Spleen (tissue), 7 donors: ENCODE data around the gene NELL2.

Source experiments
- CTCF ChIP-seq, 11 experiments: fragments of 200-600 bp in 7 of 11; fragments of 450-650 bp in 4 of 11; sonication (generic) in 4 of 11; IDR thresholded peaks in 8 of 11; conservative IDR thresholded peaks in 3 of 11; 1 replicate in 7 of 11; 2 replicates in 4 of 11; pipeline versions ENCODE4 v1.4.0 to v1.8.0; 2016 to 2021; ENCODE audit warnings: antibody characterized with exemption in 11 of 11, inconsistent platforms in 4 of 11, mild to moderate bottlenecking in 1 of 11
- POLR2A ChIP-seq, 3 donors: fragments of 450-650 bp; IDR thresholded peaks; one replicate each; pipeline ENCODE4 v1.5.1; 2017; ENCODE audit warnings: antibody characterized with exemption in 3 of 3, mild to moderate bottlenecking in 1 of 3
- POLR2AphosphoS5 ChIP-seq, 3 donors: sonication (generic); formaldehyde crosslinking; IDR thresholded peaks; one replicate each; pipeline ENCODE4 v1.5.1; 2017; ENCODE audit warnings: antibody characterized with exemption in 3 of 3
- donor health status: DM: no; HTN: no; CAD: no; lungs with moderate emphysema.
- donor health status: DM: no; HTN: no; CAD: no.
- donor health status: DM: no; HTN: no; CAD: no.

GRCh38 chr12:44551631-44552030 lies 324.5 kb downstream of the NELL2 start:
- TF ChIP-seq CTCF (IDR thresholded peaks at IDR 0.05 in 8 of 11, conservative IDR thresholded peaks at IDR 0.05 in 3 of 11) (no peak), POLR2A (IDR thresholded peaks at IDR 0.05) (no peak), POLR2AphosphoS5 (IDR thresholded peaks at IDR 0.05) (no peak)
